ENCODE measurements around the gene GPR15LG. TPM values are rescaled to one million over a fixed set of nuclear protein-coding genes. Genes with fewer than 3 reads are reported as not detected.

GPR15LG gene
- total RNA-seq, 4 donors from 2014 or later: not detected

DNA sequence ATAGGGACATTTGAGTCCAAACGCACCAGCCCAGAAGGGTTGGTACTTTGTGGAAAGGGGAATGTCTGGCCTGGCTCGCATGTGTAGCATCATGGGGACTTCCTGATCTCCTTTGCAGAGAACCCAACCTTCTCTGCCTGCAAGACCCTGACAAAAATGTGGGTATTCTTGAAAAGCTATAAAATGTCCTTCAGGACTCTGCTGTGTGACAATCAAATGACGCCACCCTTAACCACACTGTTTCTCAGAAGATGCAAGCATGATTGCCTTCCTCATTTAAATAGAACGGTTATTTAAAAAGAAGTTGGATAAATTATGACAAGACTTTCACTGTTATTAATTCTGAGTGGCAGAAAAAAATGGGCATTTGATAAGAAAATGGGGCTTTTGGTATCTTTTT, 15.1 kb upstream of the GPR15LG start:
- TF ChIP-seq, protein P1, sequence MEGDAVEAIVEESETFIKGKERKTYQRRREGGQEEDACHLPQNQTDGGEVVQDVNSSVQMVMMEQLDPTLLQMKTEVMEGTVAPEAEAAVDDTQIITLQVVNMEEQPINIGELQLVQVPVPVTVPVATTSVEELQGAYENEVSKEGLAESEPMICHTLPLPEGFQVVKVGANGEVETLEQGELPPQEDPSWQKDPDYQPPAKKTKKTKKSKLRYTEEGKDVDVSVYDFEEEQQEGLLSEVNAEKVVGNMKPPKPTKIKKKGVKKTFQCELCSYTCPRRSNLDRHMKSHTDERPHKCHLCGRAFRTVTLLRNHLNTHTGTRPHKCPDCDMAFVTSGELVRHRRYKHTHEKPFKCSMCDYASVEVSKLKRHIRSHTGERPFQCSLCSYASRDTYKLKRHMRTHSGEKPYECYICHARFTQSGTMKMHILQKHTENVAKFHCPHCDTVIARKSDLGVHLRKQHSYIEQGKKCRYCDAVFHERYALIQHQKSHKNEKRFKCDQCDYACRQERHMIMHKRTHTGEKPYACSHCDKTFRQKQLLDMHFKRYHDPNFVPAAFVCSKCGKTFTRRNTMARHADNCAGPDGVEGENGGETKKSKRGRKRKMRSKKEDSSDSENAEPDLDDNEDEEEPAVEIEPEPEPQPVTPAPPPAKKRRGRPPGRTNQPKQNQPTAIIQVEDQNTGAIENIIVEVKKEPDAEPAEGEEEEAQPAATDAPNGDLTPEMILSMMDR (IDR thresholded peaks at IDR 0.05; ENCODE audit: low read depth): no peak

DNA sequence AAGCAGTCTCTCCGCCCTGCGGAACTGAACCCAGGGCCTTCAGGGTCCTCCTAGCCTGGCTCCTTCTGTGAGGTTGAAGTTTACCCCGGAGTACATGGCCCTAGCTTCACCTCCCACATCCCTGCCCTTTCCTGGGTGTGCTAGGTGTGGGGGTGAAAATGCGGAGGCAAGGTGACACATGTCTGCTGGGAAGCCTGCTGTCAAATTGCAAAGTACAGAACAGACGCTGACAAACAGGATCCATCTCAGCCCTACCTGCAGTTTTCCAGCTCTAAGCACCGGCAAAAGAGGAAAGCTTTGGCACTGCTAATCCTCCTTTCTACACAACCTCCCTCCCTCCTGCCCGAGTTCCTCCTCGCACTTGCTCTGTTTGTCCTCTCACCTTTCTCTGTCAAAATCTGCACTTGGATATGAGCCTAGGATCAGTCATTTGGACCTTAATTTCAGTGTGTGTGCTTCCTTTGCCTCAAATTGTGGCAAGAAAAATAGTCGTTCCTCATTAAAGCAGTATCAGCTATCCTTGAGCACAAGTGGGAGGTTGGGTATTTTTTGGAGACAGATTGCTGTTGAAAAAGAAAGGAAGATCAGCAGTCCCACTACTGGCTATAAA, 14.4 kb upstream of the GPR15LG start:
- TF ChIP-seq, protein P1 (IDR thresholded peaks at IDR 0.05; ENCODE audit: low read depth): no peak

DNA sequence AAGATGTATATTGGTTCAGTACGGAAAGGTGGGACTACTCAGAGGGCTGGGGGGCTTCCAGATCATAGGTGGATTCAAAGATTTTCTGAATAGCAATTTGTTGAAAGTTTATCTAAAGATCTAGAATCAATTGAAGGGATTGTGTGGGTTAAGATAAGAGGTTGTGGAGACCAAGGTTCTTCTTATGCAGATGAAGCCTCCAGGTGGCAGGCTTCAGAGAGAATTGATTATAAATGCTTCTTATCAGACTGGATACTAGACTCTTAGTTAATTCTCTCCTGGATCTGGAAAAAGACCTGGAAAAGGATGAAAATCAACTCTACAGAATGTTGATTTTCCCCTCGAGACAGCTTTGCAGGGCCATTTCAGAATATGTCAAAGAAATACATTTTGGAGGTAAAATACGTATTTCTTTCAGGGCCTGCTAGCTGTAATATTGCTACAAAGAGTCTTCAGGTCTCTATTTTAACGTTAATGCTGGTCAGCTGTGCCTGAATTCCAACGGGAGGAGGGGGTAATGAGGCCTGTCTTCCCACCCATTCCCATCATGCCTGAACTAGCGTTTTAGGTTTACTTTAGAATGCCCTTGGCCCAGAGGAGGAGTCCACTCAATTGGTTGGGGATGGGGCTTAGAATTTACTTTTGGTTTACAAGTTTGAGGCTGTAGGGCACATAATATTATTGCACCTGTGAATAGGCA, 12.8 kb upstream of the GPR15LG start:
- TF ChIP-seq, protein P1 (IDR thresholded peaks at IDR 0.05; ENCODE audit: low read depth): no peak

DNA sequence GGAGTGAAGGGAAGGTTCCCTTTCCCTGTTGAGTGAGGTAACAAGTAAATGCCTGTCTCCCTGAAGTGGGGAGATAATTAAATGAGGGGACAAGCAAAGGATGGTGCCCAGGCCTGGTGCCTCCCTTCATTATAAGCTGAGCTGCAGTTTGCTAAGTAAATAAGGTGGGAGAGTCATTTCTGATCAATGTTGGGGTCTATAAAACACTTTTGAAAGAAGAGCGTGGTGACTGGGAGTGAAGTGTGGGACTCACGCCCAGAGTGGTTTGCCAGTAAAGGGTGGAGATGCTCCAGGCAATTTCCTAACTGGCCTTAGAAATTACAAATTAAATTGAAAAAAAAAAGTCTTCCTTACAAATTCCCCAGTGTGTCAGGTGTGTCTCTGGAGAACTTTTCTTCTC, 9.6 kb upstream of the GPR15LG start:
- TF ChIP-seq, protein P1 (IDR thresholded peaks at IDR 0.05; ENCODE audit: low read depth): no peak

DNA sequence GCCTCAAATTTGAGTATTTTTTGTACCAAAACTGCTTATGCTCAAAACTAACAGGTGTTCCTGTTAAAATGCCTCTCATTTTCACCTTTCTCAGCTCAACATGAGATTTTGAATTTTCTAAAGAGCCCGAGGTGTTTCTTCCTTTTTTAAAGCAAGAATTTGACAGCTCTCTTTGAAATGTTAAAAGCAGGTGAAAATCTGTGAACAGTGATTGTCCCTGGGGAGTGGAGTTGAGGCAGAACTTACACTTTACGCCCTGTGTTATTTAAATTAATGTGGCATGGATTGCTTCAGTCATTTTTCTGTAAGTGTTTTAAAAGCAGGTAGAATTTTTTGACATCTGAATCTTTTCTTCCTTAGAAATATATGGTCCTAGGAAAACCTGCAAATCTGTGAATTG, 9.2 kb upstream of the GPR15LG start:
- TF ChIP-seq, protein P1 (IDR thresholded peaks at IDR 0.05; ENCODE audit: low read depth): no peak

DNA sequence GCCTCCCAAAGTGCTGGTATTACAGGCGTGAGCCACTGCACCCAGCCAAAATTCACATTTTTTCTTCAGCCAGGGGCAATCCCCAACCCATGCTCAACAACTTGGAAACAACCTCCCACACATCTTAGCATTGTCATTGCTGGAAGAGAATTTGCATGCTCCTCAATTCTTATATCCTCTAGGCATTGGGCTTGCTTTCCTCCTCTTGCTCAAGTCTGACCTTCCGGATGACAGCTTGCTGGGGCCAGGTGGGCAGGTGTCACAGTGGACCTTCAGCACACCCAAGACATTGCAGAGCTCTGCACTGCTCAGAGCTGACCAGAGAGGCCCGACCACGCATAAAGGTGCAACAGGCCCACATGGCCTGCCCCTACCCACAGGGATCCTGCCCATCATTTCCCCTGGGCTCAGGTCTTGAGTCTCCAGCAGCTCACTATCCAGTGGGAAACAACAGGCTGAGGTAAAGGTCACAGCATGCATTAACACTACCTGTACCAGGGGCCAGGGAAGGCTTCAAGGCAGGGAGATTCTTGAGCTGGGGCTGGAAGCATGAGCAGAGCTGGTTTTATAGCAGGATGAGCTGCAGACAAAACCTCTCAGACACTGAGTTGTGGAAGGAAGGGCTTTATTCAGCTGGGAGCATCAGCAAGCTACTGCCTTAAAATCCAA, 6.8 kb upstream of the GPR15LG start:
- TF ChIP-seq, protein P1 (IDR thresholded peaks at IDR 0.05; ENCODE audit: low read depth): no peak

Data from subcutaneous adipose tissue (tissue), 4 donors.